NCI-H82 (cell line): ENCODE results near the gene EPPIN.
A peak's percentile ranks its signal among the peaks of the same experiment; 100 is the strongest.

Source experiments
- DNase-seq: peaks from one replicate; lab custom pipeline; 2025; lab: John Stamatoyannopoulos, UW

The EPPIN gene

DNA sequence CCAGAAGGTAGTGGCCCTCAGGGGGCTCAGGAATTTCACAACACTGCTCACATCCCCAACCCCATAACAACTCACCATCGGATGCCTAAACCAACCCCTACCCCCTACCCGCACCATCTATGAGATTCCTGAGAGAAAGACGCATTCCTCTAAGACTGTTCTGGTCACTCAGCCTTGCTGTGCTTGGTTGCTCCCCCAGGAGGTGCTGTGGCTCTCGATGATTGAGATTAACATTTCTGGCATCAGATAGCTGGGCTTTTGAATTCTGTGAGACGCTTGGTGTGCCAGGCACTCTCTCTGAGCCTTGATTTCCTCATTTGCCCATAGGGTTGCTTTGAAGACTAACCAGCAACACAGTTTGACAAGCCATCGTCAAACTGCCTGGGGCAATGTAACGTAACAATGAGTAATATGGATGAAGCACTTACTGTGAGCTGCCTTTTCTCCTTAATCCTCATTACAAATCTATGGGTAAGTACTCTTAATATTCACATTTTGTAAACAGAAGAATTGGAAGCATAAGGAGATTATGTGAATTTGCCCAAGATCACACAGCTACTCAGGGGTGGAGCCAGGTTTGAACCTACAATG, 8.9 kb downstream of the EPPIN start:
- DNase-seq: peak; percentile 41

GRCh38 chr20:45527294-45527693, 19.9 kb downstream of the EPPIN start:
- no peak for DNase-seq

- no peak for DNase-seq
These were observed 23.4 kb downstream of the EPPIN start for GRCh38 chr20:45523821-45524220.

DNA sequence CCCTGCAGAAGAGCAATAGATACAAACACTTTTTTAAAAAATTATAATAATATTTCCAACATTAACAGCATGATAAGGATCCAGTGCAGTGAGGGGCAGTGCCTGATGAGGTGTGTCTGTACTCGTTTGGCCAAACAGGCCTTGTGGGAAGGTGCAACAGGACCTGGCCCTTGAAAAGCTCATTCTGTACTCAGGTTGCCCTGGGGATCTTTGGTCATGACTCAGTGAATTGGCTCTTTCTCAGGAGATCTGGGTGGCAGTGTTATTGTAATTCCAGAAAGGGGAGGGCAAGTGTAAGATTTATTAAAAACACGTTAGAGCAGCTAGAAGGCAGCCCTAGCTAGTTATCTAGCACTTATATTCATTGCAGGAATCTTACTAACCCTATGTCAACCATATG, 28.9 kb downstream of the EPPIN start:
- DNase-seq: no peak

DNA sequence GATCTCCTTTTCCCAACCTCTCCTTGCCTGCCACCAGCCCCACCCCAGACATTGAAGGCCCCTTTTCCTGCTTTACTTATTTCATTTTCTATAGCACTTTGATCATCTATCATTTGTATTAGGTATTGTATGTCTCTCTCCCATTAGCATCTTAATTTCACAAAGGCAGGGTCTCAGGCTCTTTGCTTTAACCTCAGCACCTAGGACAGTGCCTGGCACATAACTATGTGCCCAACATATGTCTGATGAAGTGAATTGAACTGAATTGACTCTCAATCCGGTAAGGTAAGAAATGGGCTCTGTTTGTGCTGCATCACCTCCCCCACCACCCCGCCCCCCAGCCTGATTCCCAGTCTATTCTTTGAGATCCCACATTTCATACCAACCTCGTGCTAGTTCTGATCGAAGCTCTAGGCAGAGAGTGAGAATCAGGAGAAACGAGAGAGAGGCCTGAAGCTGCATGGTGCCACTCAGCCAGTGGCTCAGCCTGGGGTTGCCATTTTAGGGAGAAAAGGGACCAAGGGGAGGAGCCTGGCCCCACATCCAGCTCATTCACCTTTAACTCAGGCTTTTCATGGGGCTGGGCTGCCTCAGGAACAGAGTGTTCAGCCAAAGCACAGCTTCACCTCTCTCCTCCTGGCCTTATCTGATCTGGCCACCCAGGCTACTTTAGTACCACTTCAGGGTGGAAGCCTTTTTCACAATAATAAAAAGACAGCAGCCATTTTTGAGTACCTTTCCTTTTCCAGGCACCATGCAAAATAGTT, 31.9 kb downstream of the EPPIN start, which contains the start of gene SPINT3:
Gene SPINT3 (minus strand): TSS at position 476 of the 767 bp plus-strand sequence. CDS start 14 bp downstream, at position 462.
- no peak for DNase-seq

DNA sequence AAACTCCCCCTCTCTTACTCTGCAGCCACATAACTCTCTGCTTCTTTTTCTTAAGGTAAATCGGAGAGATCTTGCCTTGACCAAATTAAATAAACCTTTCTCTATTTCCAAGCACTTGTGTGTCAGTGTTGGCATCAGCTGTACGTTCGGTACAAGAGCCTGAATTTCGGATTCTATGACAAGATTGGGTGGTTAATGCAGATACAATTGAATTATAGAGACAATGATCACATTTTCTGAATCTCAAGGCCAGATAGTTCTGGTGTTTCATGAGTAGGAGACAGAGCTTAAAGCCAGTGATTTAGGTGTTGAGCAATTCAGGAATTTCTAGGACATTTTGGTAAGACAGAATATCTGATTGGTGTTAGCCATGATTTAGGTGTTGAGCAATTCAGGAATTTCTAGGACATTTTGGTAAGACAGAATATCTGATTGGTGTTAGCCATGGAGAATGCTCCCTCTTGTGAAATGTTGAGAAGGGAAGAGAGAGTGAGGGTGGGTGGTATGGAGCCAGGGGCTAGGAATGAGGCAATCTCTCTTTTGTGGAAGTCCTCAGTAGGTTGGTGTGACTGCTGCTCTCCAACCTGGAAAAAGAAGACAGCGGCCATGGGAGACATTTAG, 36.8 kb downstream of the EPPIN start:
- no peak for DNase-seq

GRCh38 chr20:45509091-45509490, 38.1 kb downstream of the EPPIN start:
- peak; percentile 45 for DNase-seq

DNA sequence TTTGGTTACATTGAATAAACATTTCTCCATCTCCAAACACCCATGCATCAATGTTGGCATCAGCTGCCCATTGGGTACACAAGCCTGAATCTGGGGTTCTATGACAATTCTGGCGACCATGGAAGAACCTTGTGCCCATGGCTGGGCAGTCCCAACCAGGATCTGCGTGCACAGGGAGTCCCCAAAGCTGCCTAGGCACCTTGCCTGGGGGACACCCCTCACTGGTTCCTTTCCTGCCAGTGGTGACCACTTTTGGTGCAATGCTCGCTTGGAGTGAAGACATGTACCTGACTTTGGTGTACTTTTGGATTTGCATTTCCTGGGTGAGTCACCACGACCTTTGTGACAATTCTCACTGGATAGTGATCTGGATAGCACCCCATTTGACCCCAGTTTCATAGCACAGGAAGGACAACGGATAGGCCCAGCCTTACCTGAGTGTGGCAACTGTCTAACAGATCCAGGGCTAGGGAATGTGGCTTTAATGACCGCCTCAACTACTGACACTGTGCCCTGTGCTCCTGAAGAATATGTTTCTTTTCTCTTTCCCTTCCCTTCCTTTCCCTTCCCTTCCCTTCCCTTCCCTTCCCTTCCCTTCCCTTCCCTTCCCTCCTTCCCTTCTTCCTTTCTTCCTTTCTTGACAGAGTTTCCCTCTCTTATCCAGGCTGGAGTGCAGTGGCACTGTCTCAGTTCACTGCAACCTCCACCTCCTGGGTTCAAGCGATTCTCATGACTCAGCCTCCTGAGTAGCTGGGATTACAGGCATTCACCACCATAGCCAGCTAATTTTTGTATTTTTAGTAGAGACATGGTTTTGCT, 38.9 kb downstream of the EPPIN start:
- no peak for DNase-seq

GRCh38 chr20:45507011-45507820, 40.0 kb downstream of the EPPIN start:
- no peak for DNase-seq

GRCh38 chr20:45506398-45506797, 40.8 kb downstream of the EPPIN start:
- no peak for DNase-seq

GRCh38 chr20:45503403-45503802, 43.8 kb downstream of the EPPIN start:
- DNase-seq: no peak

- no peak for DNase-seq
These were observed 44.6 kb downstream of the EPPIN start for GRCh38 chr20:45502561-45502960.

DNA sequence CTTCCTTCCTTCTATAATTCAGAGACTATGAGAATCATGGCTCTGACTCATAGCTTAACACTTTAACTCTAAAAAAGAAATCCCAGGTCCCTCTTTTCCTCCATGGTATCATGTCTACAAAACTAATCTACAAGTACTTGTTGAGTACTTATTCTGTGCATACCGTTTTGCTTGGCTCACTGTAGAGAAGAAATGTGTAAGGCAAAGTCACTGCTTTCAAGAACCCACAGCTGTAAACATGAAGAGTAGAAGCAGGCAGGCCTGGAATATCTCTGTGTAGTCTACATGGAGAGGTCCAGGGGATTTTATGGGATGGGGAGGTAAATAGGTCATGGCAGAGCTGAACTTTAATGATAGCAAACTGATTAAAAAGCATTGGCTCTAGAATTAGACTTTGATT, 45.6 kb downstream of the EPPIN start:
- DNase-seq: no peak

GRCh38 chr20:45500022-45500421, 47.2 kb downstream of the EPPIN start:
- DNase-seq: no peak

DNA sequence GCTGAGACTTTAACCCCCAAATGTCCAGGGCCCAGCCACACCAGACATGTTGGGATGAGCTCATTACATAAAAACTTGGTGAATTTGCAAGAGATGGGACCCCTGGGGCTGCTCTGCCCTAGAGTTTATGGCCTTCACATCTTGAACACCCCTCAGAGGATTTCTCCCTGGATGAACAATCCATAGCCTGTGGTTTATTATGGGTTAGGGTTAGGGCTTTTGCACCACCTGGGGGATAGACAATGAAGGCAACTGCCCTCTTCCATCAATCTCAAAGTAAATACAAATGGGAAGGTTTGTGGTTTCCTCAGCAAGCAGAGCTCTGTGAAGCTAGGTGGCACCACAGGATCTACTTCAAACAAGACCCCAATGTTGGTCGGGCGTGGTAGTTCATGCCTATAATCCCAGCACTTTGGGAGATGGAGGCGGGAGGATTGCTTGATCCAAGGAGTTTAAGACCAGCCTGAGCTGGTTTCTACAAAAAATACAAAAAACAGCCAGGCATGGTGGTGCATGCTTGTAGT, 49.2 kb downstream of the EPPIN start:
- peak; percentile 14 for DNase-seq

GRCh38 chr20:45496166-45496565, 51.0 kb downstream of the EPPIN start:
- DNase-seq: no peak

DNA sequence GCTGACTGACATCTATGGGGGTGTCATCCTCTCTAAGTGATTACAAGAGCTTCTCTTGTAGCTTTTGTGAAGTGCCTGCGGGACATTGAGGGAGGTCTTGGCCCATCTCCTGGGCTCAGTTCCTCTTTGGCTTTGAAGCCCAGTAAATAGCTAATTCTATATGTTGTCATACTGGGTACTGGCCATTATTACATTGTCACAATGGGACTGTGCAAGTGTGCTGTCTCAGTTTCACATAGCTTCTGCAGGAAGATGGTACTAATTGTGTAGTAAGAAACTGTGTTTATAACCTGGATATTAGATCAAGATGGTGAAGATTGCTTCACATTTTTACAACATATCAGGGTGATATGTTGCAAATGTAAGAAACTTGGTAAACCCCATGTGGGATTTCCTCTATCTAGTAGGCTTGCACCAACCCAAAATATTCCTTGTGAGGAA, 51.7 kb downstream of the EPPIN start:
- DNase-seq: no peak
